Breast epithelium (tissue), 3 donors: ENCODE measurements around the gene PHACTR3.

Experiments used
- POLR2A ChIP-seq: fragments of 450-650 bp; IDR thresholded peaks from one replicate; pipeline ENCODE4 v1.6.1; 2016; ENCODE audit warnings: antibody characterized with exemption, mild to moderate bottlenecking, moderate library complexity
- TF ChIP-seq, protein P1 (sequence below), 3 donors: fragments of 450-650 bp; IDR thresholded peaks; one replicate each; pipeline ENCODE4 v1.5.1; 2016 to 2017; ENCODE audit warnings: antibody characterized with exemption in 3 of 3, mild to moderate bottlenecking in 3 of 3, moderate library complexity in 3 of 3

GRCh38 chr20:59810449-59811187 lies 206.3 kb downstream of the PHACTR3 start:
- TF ChIP-seq POLR2A, result no peak
- TF ChIP-seq, protein P1, sequence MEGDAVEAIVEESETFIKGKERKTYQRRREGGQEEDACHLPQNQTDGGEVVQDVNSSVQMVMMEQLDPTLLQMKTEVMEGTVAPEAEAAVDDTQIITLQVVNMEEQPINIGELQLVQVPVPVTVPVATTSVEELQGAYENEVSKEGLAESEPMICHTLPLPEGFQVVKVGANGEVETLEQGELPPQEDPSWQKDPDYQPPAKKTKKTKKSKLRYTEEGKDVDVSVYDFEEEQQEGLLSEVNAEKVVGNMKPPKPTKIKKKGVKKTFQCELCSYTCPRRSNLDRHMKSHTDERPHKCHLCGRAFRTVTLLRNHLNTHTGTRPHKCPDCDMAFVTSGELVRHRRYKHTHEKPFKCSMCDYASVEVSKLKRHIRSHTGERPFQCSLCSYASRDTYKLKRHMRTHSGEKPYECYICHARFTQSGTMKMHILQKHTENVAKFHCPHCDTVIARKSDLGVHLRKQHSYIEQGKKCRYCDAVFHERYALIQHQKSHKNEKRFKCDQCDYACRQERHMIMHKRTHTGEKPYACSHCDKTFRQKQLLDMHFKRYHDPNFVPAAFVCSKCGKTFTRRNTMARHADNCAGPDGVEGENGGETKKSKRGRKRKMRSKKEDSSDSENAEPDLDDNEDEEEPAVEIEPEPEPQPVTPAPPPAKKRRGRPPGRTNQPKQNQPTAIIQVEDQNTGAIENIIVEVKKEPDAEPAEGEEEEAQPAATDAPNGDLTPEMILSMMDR (IDR thresholded peaks at IDR 0.05), result no peak
